GM21723 (cell line): ENCODE results near the gene TRIM39.
"Not testable (repeated sequence)": the region's sequence is repeated elsewhere in the genome, so short reads cannot be mapped to it uniquely, and the experiment has no call there.

Source experiments
- ATAC-seq: cut with Tn5 transposase; IDR thresholded peaks from one replicate; pipeline ENCODE4 v1.9.1; 2021; ENCODE audit warnings: mild to moderate bottlenecking, moderate library complexity; ENCODE audit not compliant: unreplicated experiment

The TRIM39 gene

GRCh38 chr6:30326526-30327231 is at the start of gene TRIM39:
TSS of gene TRIM39 (plus strand) at chr6:30326927. CDS start at chr6:30329318, 2,391 bp downstream.
- ATAC-seq: peak; percentile 76

- not testable (repeated sequence) for ATAC-seq
Observed at GRCh38 chr6:30280988-30281387, 45.7 kb upstream of the TRIM39 start.

- no peak for ATAC-seq
Observed at GRCh38 chr6:30282522-30282921, 44.2 kb upstream of the TRIM39 start.

- no peak for ATAC-seq
Observed at GRCh38 chr6:30283761-30284160, 43.0 kb upstream of the TRIM39 start.

GRCh38 chr6:30287139-30287538 is 39.6 kb upstream of the TRIM39 start:
- ATAC-seq: no peak

GRCh38 chr6:30295837-30296236 is 30.9 kb upstream of the TRIM39 start:
- no peak for ATAC-seq

GRCh38 chr6:30304002-30304401 is 22.7 kb upstream of the TRIM39 start:
- ATAC-seq: no peak

- no peak for ATAC-seq
Observed at GRCh38 chr6:30311101-30311500, 15.6 kb upstream of the TRIM39 start.

GRCh38 chr6:30311671-30312070 is 15.1 kb upstream of the TRIM39 start:
- no peak for ATAC-seq

- ATAC-seq: no peak
Observed at GRCh38 chr6:30312266-30312665, 14.5 kb upstream of the TRIM39 start.

GRCh38 chr6:30312676-30313321 is 13.9 kb upstream of the TRIM39 start:
- ATAC-seq: no peak

GRCh38 chr6:30315156-30315555 is 11.6 kb upstream of the TRIM39 start:
- no peak for ATAC-seq

- ATAC-seq: no peak
Observed at GRCh38 chr6:30317913-30318589, 8.7 kb upstream of the TRIM39 start.

- no peak for ATAC-seq
Observed at GRCh38 chr6:30319146-30319835, 7.4 kb upstream of the TRIM39 start.

- ATAC-seq: no peak
Observed at GRCh38 chr6:30321692-30322388, 4.9 kb upstream of the TRIM39 start.

- no peak for ATAC-seq
Observed at GRCh38 chr6:30322527-30323501, 3.9 kb upstream of the TRIM39 start.

GRCh38 chr6:30323806-30324205 is 2.9 kb upstream of the TRIM39 start:
- ATAC-seq: no peak

- ATAC-seq: peak; percentile 43
Observed at GRCh38 chr6:30325150-30325872, 1.4 kb upstream of the TRIM39 start.
